OCI-LY3 (cell line): Measurements from ENCODE around the gene MLEC.
A peak's percentile ranks its signal among the peaks of the same experiment; 100 is the strongest.
"Not testable (repeated sequence)": the region's sequence is repeated elsewhere in the genome, so short reads cannot be mapped to it uniquely, and the experiment has no call there.

Experiments used
- H2AFZ ChIP-seq: fragments of 200-600, 300-600 bp; shearing (Covaris generic); 2 replicates; pipeline ENCODE4 v1.6.0; 2014; ENCODE audit warnings: antibody characterized with exemption, low read depth, low read length
- H3K27ac ChIP-seq: fragments of 200-600, 300-600 bp; sonication (generic); 2 replicates; pipeline ENCODE4 v1.5.1; 2014; ENCODE audit warnings: mild to moderate bottlenecking, low read length, moderate library complexity, mixed read lengths
- H3K27me3 ChIP-seq: fragments of 200-600, 300-600 bp; sonication (generic); 2 replicates; pipeline ENCODE4 v1.6.1; 2014; ENCODE audit warnings: low read depth, low read length, mixed read lengths
- H3K36me3 ChIP-seq: fragments of 200-600, 300-600 bp; sonication (generic); replicated peaks from 2 replicates; pipeline ENCODE3; 2014; ENCODE audit warnings: low read depth, low read length, mixed read lengths
- H3K4me1 ChIP-seq: fragments of 300-600, 200-600 bp; sonication (generic); 2 replicates; pipeline ENCODE4 v1.6.1; 2014; ENCODE audit warnings: low read length, mixed read lengths
- H3K4me2 ChIP-seq: fragments of 200-600, 300-600 bp; sonication (generic); 2 replicates; pipeline ENCODE4 v1.6.1; 2014; ENCODE audit warnings: low read length, mixed read lengths
- H3K4me3 ChIP-seq: fragments of 300-600, 200-600 bp; sonication (generic); 2 replicates; pipeline ENCODE4 v1.5.1; 2014; ENCODE audit warnings: antibody characterized with exemption, mild to moderate bottlenecking, low read length, moderate library complexity
- H3K79me2 ChIP-seq: fragments of 300-600, 200-600 bp; shearing (Covaris generic); 2 replicates; pipeline ENCODE4 v1.6.1; 2014; ENCODE audit warnings: mild to moderate bottlenecking, low read length, mixed read lengths
- H3K9ac ChIP-seq: fragments of 300-600, 200-600 bp; shearing (Covaris generic); 2 replicates; pipeline ENCODE4 v1.6.0; 2014; ENCODE audit warnings: mild to moderate bottlenecking, low read length, moderate library complexity
- H3K9me3 ChIP-seq: fragments of 200-600, 300-600 bp; shearing (Covaris generic); 2 replicates; pipeline ENCODE4 v1.6.1; 2014; ENCODE audit warnings: low read length, mixed read lengths; ENCODE audit not compliant: insufficient read depth
- H4K20me1 ChIP-seq: fragments of 200-600, 300-600 bp; sonication (generic); 2 replicates; pipeline ENCODE4 v1.6.1; 2016; ENCODE audit warnings: low read length, mixed read lengths; ENCODE audit not compliant: insufficient read depth
- EZH2phosphoT487 ChIP-seq: fragments of 200-600 bp; shearing (Covaris generic); IDR thresholded peaks from 2 replicates; pipeline ENCODE4 v1.6.1; 2018; ENCODE audit warnings: antibody characterized with exemption, mixed run types, low read depth
- TF ChIP-seq, protein P1 (sequence below): fragments of 200-600, 300-600 bp; sonication (generic); IDR thresholded peaks from 2 replicates; pipeline ENCODE4 v1.5.1; 2014; ENCODE audit warnings: antibody characterized with exemption, low read length, low read depth

The MLEC gene

DNA sequence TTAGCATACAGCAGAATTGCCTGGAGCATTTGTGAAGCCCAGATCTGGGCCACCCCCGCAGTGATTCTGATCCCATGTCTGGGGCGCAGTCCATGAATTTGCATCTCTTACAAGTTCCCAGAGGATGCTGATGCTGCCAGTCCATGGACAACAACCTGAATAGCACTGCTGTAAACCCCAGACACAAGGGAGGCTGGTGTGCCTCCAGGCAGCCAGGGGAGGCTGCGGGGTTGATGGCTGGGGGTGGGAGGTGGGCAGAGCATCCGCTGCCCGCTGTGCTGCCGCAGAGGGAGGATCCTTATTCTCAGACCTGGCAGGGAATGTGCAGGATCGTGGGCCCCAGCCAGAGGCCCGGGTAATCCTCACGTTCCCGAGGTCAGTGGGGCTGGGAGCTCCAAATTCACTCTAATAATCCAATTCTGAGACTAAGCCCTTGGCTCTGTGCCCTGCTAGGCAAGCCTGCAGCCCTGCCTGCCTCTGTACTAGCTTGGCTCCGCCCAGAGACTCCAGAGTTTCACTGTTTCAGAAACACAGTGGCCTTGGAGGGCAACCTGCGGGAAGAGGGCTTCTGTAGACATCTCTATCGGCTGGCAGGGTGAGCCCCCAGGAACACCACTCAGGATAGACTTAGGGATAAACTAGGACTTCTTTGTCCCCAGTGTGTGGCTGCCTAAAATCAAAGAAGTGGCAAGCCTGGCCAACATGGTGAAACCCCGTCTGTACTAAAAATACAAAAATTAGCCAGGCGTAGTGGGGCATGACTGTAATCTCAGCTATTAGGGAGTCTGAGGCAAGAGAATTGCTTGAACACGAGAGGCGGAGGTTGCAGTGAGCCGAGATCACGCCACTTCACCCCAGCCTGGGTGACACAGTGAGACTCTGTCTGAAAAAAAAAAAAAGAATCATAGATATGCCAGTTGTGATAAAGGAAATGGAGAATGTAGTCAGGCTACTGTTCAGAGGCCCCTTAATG lies 17.8 kb upstream of the MLEC start:
- H3K4me3 ChIP-seq, result peak overlapping the region; percentile 76
- peak overlapping the region; percentile 81 for H2AFZ ChIP-seq
- peaks cover 57% of the 10 kb centered on the region for H3K4me1 ChIP-seq
- H4K20me1 ChIP-seq, result no peaks in the 10 kb centered on the region
- TF ChIP-seq, protein P1, sequence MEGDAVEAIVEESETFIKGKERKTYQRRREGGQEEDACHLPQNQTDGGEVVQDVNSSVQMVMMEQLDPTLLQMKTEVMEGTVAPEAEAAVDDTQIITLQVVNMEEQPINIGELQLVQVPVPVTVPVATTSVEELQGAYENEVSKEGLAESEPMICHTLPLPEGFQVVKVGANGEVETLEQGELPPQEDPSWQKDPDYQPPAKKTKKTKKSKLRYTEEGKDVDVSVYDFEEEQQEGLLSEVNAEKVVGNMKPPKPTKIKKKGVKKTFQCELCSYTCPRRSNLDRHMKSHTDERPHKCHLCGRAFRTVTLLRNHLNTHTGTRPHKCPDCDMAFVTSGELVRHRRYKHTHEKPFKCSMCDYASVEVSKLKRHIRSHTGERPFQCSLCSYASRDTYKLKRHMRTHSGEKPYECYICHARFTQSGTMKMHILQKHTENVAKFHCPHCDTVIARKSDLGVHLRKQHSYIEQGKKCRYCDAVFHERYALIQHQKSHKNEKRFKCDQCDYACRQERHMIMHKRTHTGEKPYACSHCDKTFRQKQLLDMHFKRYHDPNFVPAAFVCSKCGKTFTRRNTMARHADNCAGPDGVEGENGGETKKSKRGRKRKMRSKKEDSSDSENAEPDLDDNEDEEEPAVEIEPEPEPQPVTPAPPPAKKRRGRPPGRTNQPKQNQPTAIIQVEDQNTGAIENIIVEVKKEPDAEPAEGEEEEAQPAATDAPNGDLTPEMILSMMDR, result no peak
- no peak for TF ChIP-seq EZH2phosphoT487
- H3K79me2 ChIP-seq, result no peaks in the 10 kb centered on the region
- peak overlapping the region; percentile 75 for H3K27ac ChIP-seq
- no peaks in the 10 kb centered on the region for H3K36me3 ChIP-seq
- no peaks in the 10 kb centered on the region for H3K9me3 ChIP-seq
- H3K4me2 ChIP-seq, result peak overlapping the region; percentile 100
- no peaks in the 10 kb centered on the region for H3K27me3 ChIP-seq
- H3K9ac ChIP-seq, result peak overlapping the region; percentile 73

GRCh38 chr12:120670237-120670636 lies 16.7 kb upstream of the MLEC start:
- H3K27me3 ChIP-seq, H3K36me3 ChIP-seq, H3K79me2 ChIP-seq, H3K9me3 ChIP-seq, H2AFZ ChIP-seq, H4K20me1 ChIP-seq: not testable (repeated sequence)
- Histone ChIP-seq H3K4me2 (peak overlapping the region; percentile 100), H3K4me3 (peak overlapping the region; percentile 76; the same call in 1 of the 2 replicates), H3K4me1 (peaks cover 63% of the 10 kb centered on the region), H3K27ac (peak overlapping the region; percentile 75), H3K9ac (peak overlapping the region; percentile 73; the same call in 1 of the 2 replicates)

GRCh38 chr12:120670667-120671066 lies 16.3 kb upstream of the MLEC start:
- H3K36me3 ChIP-seq, result no peaks in the 10 kb centered on the region
- TF ChIP-seq, protein P1, result no peak
- TF ChIP-seq EZH2phosphoT487, result no peak
- no peaks in the 10 kb centered on the region for H3K9me3 ChIP-seq
- H3K27me3 ChIP-seq, result no peaks in the 10 kb centered on the region
- H3K4me1 ChIP-seq, result peaks cover 59% of the 10 kb centered on the region
- no peaks in the 10 kb centered on the region for H4K20me1 ChIP-seq
- H3K9ac ChIP-seq, result no peak overlapping the region
- peak overlapping the region; percentile 100; the same call in 1 of the 2 replicates for H3K4me2 ChIP-seq
- no peak overlapping the region for H3K27ac ChIP-seq
- H3K4me3 ChIP-seq, result no peak overlapping the region
- no peak overlapping the region for H2AFZ ChIP-seq
- no peaks in the 10 kb centered on the region for H3K79me2 ChIP-seq

DNA sequence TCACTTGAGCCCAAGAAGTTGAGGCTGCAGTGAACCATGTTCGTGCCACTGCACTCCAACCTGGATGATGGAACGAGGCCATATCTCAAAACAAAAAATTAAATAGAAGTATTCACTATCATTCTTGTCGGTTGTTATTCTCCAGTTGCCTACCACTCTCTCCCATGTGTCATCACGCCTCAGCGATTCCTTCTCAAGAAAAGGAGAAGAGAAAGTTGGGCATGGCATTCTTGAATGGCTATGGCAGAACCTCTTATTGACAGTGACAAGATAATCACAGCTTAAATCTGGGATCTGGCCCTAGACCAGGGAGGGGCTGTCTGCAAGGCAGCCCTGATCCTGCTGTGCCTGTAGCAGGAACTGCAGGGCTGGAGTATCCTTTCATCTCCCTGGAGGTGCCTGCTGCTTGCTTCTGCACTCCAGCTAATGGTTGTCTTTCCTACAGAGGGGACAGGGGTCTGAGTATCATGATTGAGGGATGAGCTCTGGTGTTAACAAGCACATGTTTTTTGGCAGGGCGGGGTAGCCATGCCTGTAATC lies 12.8 kb upstream of the MLEC start:
- no peak overlapping the region for H3K27ac ChIP-seq
- peaks cover 52% of the 10 kb centered on the region for H3K4me1 ChIP-seq
- no peak overlapping the region for H2AFZ ChIP-seq

More for the DNA sequence above, 12.8 kb upstream of the MLEC start:
- H3K9me3 ChIP-seq, result no peaks in the 10 kb centered on the region
- no peak overlapping the region for H3K9ac ChIP-seq
- H3K4me2 ChIP-seq, result peak overlapping the region; percentile 41
- no peaks in the 10 kb centered on the region for H3K36me3 ChIP-seq
- H3K27me3 ChIP-seq, result no peaks in the 10 kb centered on the region
- no peak for TF ChIP-seq EZH2phosphoT487
- TF ChIP-seq, protein P1, result no peak
- H3K79me2 ChIP-seq, result no peaks in the 10 kb centered on the region
- no peaks in the 10 kb centered on the region for H4K20me1 ChIP-seq
- no peak overlapping the region for H3K4me3 ChIP-seq
